C4-2B (cell line): ENCODE data around the gene AQP12A.
"Not testable (repeated sequence)": the region's sequence is repeated elsewhere in the genome, so short reads cannot be mapped to it uniquely, and the experiment has no call there.

Source experiments
- ZFX ChIP-seq: fragments of 450-650 bp; IDR thresholded peaks from 2 replicates; pipeline ENCODE4 v1.6.1; 2017
- TF ChIP-seq, protein P1 (sequence below): fragments of 450-650 bp; conservative IDR thresholded peaks from 2 replicates; pipeline ENCODE4 v1.5.1; 2017; ENCODE audit warnings: mild to moderate bottlenecking

GRCh38 chr2:240700616-240701015 is 8.9 kb downstream of the AQP12A start:
- TF ChIP-seq, protein P1, sequence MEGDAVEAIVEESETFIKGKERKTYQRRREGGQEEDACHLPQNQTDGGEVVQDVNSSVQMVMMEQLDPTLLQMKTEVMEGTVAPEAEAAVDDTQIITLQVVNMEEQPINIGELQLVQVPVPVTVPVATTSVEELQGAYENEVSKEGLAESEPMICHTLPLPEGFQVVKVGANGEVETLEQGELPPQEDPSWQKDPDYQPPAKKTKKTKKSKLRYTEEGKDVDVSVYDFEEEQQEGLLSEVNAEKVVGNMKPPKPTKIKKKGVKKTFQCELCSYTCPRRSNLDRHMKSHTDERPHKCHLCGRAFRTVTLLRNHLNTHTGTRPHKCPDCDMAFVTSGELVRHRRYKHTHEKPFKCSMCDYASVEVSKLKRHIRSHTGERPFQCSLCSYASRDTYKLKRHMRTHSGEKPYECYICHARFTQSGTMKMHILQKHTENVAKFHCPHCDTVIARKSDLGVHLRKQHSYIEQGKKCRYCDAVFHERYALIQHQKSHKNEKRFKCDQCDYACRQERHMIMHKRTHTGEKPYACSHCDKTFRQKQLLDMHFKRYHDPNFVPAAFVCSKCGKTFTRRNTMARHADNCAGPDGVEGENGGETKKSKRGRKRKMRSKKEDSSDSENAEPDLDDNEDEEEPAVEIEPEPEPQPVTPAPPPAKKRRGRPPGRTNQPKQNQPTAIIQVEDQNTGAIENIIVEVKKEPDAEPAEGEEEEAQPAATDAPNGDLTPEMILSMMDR: not testable (repeated sequence)
- not testable (repeated sequence) for TF ChIP-seq ZFX
